ENCODE data around the gene NECAB2. TPM values are rescaled to one million over a fixed set of nuclear protein-coding genes. Genes with fewer than 3 reads are reported as not detected.

The NECAB2 gene
- total RNA-seq, 6 experiments from 2014 or later, result 0.40 TPM; not detected in 5

DNA sequence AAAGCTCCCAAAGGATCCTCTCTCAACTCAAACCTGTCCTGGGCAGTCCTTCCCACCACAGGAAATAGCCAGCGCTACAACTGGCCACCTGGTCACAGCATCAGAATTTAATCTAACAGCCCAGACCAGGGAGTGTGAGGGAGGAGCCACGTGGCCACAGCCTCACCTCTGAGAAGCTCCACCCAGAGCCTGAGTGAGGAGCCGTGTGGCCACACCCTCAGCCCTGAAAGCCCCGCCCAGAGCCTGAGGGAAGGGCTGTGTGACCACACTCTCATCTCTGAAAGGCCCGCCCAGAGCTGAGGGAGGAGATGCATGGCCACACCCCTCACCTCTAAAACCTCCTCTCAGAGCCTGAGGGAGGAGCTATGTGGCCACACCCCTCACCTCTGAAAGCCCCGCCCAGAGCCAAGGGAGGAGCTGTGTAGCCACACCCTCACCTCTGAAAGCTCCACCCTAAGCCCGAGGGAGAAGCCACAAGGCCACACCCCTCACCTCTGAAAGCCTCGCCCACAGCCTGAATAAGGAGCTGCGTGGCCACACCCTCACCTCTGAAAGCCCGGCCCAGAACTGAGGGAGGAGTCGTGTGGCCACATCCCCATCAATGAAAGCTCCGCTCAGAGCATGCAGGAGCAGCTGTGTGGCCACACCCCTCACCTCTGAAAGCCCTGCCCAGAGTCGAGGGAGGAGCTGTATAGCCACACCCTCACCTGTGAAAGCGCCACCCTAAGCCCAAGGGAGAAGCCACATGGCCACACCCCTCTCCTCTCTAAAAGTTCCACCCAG lies 45.9 kb downstream of the NECAB2 start:
- Mint-ChIP-seq H3K36me3 (ENCODE audit: low read depth) (no peaks in the 10 kb centered on the region), H3K27me3 (ENCODE audit: insufficient read depth) (peaks cover 18% of the 10 kb centered on the region), H3K4me3 (no peak overlapping the region), H3K27ac (no peak overlapping the region), H3K9me3 (peaks cover 7% of the 10 kb centered on the region), H3K4me1 (ENCODE audit: low read depth) (no peaks in the 10 kb centered on the region)
- TF ChIP-seq, protein P1, sequence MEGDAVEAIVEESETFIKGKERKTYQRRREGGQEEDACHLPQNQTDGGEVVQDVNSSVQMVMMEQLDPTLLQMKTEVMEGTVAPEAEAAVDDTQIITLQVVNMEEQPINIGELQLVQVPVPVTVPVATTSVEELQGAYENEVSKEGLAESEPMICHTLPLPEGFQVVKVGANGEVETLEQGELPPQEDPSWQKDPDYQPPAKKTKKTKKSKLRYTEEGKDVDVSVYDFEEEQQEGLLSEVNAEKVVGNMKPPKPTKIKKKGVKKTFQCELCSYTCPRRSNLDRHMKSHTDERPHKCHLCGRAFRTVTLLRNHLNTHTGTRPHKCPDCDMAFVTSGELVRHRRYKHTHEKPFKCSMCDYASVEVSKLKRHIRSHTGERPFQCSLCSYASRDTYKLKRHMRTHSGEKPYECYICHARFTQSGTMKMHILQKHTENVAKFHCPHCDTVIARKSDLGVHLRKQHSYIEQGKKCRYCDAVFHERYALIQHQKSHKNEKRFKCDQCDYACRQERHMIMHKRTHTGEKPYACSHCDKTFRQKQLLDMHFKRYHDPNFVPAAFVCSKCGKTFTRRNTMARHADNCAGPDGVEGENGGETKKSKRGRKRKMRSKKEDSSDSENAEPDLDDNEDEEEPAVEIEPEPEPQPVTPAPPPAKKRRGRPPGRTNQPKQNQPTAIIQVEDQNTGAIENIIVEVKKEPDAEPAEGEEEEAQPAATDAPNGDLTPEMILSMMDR (IDR thresholded peaks at IDR 0.05), result no peak
- DNase-seq, result peak; percentile 25

DNA sequence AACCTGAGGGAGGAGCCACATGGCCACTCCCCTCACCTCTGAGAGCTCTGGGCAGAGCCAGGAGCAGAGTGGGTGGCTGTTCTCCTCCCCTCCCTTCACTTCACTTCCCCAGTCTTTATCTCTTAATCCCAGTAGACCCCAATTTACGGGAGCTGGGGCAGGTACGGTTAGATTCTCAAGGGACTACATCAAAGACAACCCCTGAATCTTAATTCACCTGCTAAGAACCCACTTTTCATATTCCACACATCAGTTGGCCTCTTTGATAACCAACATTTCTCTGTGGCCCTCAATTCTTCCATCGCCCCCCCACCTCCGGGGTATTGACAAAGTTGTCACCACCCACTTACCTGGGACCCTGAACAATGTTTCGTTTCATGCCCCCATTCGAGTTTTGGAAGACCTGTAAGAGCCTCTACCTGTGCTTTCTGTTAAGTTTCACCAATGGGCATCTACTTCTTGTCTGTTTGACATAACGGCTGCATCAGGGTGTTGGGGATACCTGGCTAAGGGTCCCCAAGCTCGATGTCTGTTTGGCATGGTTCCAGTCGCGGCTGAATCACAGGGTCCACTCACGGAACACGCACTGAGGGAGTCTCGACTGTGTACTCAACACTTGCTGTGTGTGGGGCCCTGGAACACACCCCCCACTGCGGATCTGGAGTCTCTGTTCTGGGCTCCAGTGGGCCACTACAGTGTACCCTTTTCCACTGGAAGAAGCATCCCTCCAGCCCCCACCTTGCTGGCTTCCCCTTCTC lies 46.7 kb downstream of the NECAB2 start:
- no peak overlapping the region for H3K27ac Mint-ChIP-seq
- peaks cover 19% of the 10 kb centered on the region for H3K27me3 Mint-ChIP-seq (ENCODE audit: insufficient read depth)

DNA sequence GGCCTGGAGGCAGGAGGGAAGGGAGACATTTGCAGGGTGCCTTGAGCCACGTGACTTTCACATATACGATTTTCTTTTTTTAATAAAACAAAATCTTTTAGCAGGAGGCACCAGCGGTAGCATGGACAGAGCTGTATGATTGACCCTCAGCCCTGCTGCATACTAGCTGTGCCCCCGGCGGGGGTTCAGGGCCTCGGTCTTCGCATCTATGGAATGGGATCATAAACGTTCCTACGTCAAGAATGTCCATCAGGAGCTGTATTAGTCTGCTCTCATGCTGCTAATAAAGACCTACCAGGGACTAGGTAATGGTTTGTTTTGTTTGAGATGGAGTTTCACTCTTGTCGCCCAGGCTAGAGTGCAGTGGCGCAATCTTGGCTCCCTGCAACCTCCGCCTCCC lies 47.4 kb downstream of the NECAB2 start:
- no peak for DNase-seq
- Mint-ChIP-seq H3K36me3 (ENCODE audit: low read depth) (peaks cover 2% of the 10 kb centered on the region; the same call in 1 of the 2 replicates), H3K4me1 (ENCODE audit: low read depth) (no peaks in the 10 kb centered on the region), H3K27ac (no peak overlapping the region), H3K9me3 (peaks cover 16% of the 10 kb centered on the region), H3K4me3 (no peak overlapping the region), H3K27me3 (ENCODE audit: insufficient read depth) (peaks cover 23% of the 10 kb centered on the region)
- TF ChIP-seq, protein P1 (IDR thresholded peaks at IDR 0.05), result no peak

More for the DNA sequence above, 46.7 kb downstream of the NECAB2 start:
- Mint-ChIP-seq H3K36me3 (ENCODE audit: low read depth) (no peaks in the 10 kb centered on the region; the same call in 1 of the 2 replicates), H3K4me3 (no peak overlapping the region), H3K4me1 (ENCODE audit: low read depth) (no peaks in the 10 kb centered on the region), H3K9me3 (peaks cover 13% of the 10 kb centered on the region)
- DNase-seq, result no peak
- TF ChIP-seq, protein P1 (IDR thresholded peaks at IDR 0.05), result no peak

DNA sequence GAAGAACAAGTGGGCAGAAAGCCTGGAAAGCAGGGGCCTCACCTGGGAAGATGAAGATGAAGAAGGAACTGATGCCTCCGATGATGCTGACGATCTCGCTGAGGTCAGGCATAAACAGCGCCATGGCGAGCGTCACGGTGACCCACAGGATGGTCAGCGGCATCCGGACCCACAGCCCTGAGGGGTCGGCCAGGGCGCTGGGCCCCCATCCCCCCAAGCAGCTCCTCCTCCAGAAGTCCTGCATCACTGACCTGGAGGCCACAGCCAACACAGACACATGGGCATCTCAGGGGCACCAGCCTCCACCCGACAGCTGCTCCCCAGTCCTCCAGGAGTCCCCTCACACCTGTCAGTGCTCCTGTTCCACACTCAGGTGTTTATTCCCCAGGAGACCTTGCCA lies 48.4 kb downstream of the NECAB2 start:
- H3K4me3 Mint-ChIP-seq, result no peak overlapping the region
- H3K36me3 Mint-ChIP-seq (ENCODE audit: low read depth), result peaks cover 10% of the 10 kb centered on the region
- no peak overlapping the region for H3K27ac Mint-ChIP-seq
- no peak for DNase-seq
- peaks cover 27% of the 10 kb centered on the region for H3K9me3 Mint-ChIP-seq
- TF ChIP-seq, protein P1 (IDR thresholded peaks at IDR 0.05), result no peak
- H3K27me3 Mint-ChIP-seq (ENCODE audit: insufficient read depth), result peaks cover 26% of the 10 kb centered on the region
- no peaks in the 10 kb centered on the region for H3K4me1 Mint-ChIP-seq (ENCODE audit: low read depth)

DNA sequence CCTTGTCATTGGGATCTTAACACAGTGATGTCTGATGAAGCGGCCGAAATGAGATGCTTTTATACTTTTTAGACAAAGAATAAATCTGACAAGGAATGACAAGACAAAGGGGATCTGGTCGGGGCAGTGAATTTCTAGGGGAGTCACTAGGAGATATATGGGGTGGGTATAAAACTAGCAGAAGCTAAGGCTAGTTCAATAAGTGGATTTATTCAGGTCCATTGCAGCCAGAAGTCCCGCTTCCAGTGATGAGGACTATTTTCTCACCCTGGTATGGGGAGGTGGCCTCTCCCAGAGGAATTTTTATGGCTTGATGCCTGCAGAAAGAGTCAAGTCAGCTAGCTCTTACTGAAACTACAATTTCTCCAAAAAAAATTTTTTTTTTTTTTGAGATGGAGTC lies 50.7 kb downstream of the NECAB2 start:
- H3K4me3 Mint-ChIP-seq, result no peak overlapping the region
- peaks cover 36% of the 10 kb centered on the region for H3K27me3 Mint-ChIP-seq (ENCODE audit: insufficient read depth)
- peaks cover 18% of the 10 kb centered on the region for H3K36me3 Mint-ChIP-seq (ENCODE audit: low read depth)
- peaks cover 40% of the 10 kb centered on the region for H3K9me3 Mint-ChIP-seq
- H3K4me1 Mint-ChIP-seq (ENCODE audit: low read depth), result no peaks in the 10 kb centered on the region
- DNase-seq, result no peak
- no peak overlapping the region for H3K27ac Mint-ChIP-seq
- TF ChIP-seq, protein P1 (IDR thresholded peaks at IDR 0.05), result no peak

Data from HFFc6 (cell line).